ENCODE data around the gene JAKMIP1. TPM values are rescaled to one million over a fixed set of nuclear protein-coding genes. Genes with fewer than 3 reads are reported as not detected.

JAKMIP1 gene
- total RNA-seq, 4 donors from 2014 or later = 0.26 to 0.48 TPM; not detected in 2

GRCh38 chr4:5988086-5988845 lies 212.1 kb downstream of the JAKMIP1 start:
- Histone ChIP-seq H3K9me3 (no peaks in the 10 kb centered on the region), H3K4me1 (no peaks in the 10 kb centered on the region), H3K36me3 (no peaks in the 10 kb centered on the region), H3K27ac (no peak overlapping the region), H3K4me3 (no peak overlapping the region), H3K27me3 (no peaks in the 10 kb centered on the region)
- DNase-seq = no peak
- intact Hi-C loops (cut with DNase I; ENCODE audit: low total_unique reads) = no loop called here
- TF ChIP-seq POLR2A (IDR thresholded peaks at IDR 0.05) (no peak), CTCF (IDR thresholded peaks at IDR 0.05) (no peak)

GRCh38 chr4:5984843-5985242 lies 215.5 kb downstream of the JAKMIP1 start:
- H3K9me3 ChIP-seq = no peaks in the 10 kb centered on the region
- no peak overlapping the region for H3K27ac ChIP-seq
- no peaks in the 10 kb centered on the region for H3K36me3 ChIP-seq
- no peak for DNase-seq
- intact Hi-C loops (cut with DNase I; ENCODE audit: low total_unique reads) = no loop called here
- H3K27me3 ChIP-seq = no peaks in the 10 kb centered on the region
- H3K4me3 ChIP-seq = no peak overlapping the region
- no peaks in the 10 kb centered on the region for H3K4me1 ChIP-seq
- TF ChIP-seq POLR2A (IDR thresholded peaks at IDR 0.05) (no peak), CTCF (IDR thresholded peaks at IDR 0.05) (no peak)

- no peaks in the 10 kb centered on the region for H3K4me1 ChIP-seq
- intact Hi-C loops (cut with DNase I; ENCODE audit: low total_unique reads) = no loop called here
- no peak overlapping the region for H3K27ac ChIP-seq
- no peaks in the 10 kb centered on the region for H3K27me3 ChIP-seq
- no peak for TF ChIP-seq POLR2A (IDR thresholded peaks at IDR 0.05)
- no peak for TF ChIP-seq CTCF (IDR thresholded peaks at IDR 0.05)
- H3K4me3 ChIP-seq = no peak overlapping the region
- H3K36me3 ChIP-seq = no peaks in the 10 kb centered on the region
- DNase-seq = no peak
- no peaks in the 10 kb centered on the region for H3K9me3 ChIP-seq
These were observed 218.0 kb downstream of the JAKMIP1 start for GRCh38 chr4:5982156-5982973.

GRCh38 chr4:5980436-5981155 lies 219.8 kb downstream of the JAKMIP1 start:
- TF ChIP-seq POLR2A (IDR thresholded peaks at IDR 0.05) = no peak
- intact Hi-C loops (cut with DNase I; ENCODE audit: low total_unique reads) = no loop called here
- DNase-seq = no peak
- no peaks in the 10 kb centered on the region for H3K9me3 ChIP-seq
- H3K4me3 ChIP-seq = no peak overlapping the region
- no peaks in the 10 kb centered on the region for H3K36me3 ChIP-seq
- no peaks in the 10 kb centered on the region for H3K27me3 ChIP-seq
- no peaks in the 10 kb centered on the region for H3K4me1 ChIP-seq
- H3K27ac ChIP-seq = no peak overlapping the region

GRCh38 chr4:5979981-5980380 lies 220.4 kb downstream of the JAKMIP1 start:
- intact Hi-C loops (cut with DNase I; ENCODE audit: low total_unique reads) = no loop called here
- H3K9me3 ChIP-seq = no peaks in the 10 kb centered on the region
- H3K4me3 ChIP-seq = no peak overlapping the region
- H3K36me3 ChIP-seq = no peaks in the 10 kb centered on the region
- H3K27me3 ChIP-seq = no peaks in the 10 kb centered on the region
- DNase-seq = peak; percentile 18 to 24
- no peaks in the 10 kb centered on the region for H3K4me1 ChIP-seq
- TF ChIP-seq POLR2A (IDR thresholded peaks at IDR 0.05) (no peak), CTCF (IDR thresholded peaks at IDR 0.05) (peak; percentile 22 to 55 (median 50))
- no peak overlapping the region for H3K27ac ChIP-seq
